Mesenteric fat pad (tissue), 1 donor: ENCODE results near the gene TAF11L6. TPM values are rescaled to one million over a fixed set of nuclear protein-coding genes. Genes with fewer than 3 reads are reported as not detected.
"Not testable (repeated sequence)": the region's sequence is repeated elsewhere in the genome, so short reads cannot be mapped to it uniquely, and the experiment has no call there.

Source experiments
- DNase-seq: peaks from one replicate; pipeline ENCODE4 v3.0.0-alpha.2; 2020; ENCODE audit warnings: low spot score
- long read RNA-seq: library from polyadenylated mRNA; unstranded; transcript quantifications from one replicate; pipeline ENCODE4 v2.0.0, GENCODE V29; 2020
- total RNA-seq: library from RNA; stranded (reverse); fragmentation: NEBNext Ultra II Directional; extraction: Animal tissue kit (Norgen Biotek cat#: 25700); gene quantifications from one replicate; pipeline ENCODE4 v1.2.1, GENCODE V29; 2021
- donor health status: DM: yes; HTN: yes; CAD: no.

The TAF11L6 gene
- not detected for total RNA-seq
- long read RNA-seq: 0 reads

DNA sequence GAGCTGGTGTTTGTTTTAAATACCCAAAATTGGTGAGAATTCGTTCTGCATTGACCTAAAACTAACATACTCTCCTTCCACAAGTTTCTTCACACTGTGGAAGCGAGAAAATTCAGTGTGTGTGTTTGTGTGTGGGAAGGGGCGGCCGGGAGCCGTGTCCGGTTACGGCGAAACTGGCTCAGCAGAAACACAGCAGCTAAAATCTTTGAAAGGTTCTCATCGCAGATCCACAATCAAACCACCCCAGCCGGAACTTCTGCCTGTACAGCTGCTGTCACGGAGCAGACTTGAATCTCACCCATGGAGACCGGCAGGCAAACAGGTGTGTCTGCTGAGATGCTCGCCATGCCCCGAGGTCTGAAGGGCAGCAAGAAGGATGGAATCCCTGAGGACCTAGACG lies at the start of gene TAF11L6:
TAF11L6 (plus strand) TSS at position 301 of the 400 bp plus-strand sequence.
- DNase-seq: not testable (repeated sequence)

DNA sequence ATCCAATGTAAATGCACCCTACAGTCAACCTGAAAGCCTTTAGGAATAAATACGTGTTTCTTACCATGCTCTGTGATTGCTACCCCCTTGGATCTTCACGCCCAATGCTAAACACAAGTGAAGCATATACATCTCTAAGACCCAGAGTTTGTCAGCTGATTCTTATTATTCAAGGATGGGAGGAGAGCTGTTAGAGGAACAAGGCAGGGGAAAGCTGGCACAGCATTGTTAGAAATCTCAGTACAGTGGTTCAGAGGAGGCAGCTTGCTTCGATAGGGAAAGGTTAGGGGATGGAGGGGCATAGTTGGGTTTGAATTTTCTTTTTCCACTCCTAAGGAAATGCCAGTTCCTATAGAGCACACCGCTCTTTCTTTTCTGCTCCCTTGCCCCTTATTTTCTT lies 47.1 kb upstream of the TAF11L6 start:
- DNase-seq: no peak

DNA sequence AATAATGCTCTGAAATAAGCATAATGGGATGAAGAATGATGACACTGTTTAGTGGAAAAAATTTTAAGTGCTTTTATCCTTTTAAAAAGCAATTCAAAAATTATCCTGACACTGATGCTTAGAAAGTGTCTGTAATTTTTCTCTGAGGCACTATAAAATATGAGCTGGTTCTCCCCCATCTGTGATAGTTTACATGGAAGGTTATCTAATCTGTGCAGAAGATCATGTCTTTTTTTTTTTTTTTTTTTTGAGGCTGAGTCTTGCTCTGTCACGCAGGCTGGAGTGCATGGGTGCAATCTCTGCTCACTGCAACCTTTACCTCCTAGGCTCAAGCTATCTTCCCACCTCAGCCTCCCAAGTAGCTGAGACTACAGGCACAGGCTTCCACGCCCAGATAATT lies 45.7 kb upstream of the TAF11L6 start:
- DNase-seq: no peak

DNA sequence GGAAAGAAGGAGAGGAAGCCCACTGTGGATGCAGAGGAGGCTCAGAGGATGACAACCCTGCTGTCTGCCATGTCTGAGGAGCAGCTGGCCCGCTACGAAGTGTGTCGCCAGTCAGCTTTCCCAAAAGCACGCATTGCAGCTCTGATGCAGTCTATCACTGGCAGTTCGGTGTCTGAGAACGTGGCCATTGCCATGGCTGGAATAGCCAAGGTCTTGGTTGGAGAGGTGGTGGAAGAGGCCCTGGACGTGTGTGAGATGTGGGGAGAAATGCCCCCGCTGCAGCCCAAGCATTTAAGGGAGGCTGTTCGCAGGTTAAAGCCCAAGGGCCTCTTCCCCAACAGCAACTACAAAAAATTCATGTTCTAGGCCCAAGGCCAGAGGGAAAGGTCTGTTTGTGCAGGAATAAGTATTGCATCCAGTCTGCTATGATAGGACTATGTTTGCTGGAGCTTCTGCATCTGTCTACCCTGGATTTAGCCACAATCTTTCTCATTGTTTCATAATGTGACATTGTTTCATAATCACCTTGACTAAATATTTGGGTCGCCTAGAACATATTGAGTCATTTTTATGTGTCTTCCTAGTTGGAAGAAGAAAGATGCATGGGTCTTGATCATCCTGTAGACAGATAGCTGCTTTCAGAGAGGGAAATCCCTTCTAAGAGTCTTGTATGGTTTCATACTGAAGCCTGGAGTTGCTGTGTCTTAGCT lies 41.9 kb upstream of the TAF11L6 start:
- DNase-seq: not testable (repeated sequence)

DNA sequence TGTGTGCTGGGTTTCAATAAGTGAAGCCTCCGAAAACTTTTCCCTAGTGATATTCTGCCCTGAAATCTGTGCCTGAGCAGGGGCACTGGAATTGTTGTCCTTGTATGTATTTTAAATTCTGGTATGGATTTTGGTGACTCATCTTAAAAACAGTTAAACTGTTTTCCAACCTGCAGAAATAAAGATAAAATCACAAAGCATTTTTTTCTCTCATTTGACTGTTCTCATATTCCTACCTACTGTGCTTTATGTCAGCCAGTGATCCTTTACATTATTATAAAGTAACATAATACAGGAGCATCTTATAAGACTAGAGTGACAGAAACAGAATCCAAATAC lies 41.3 kb upstream of the TAF11L6 start:
- no peak for DNase-seq

DNA sequence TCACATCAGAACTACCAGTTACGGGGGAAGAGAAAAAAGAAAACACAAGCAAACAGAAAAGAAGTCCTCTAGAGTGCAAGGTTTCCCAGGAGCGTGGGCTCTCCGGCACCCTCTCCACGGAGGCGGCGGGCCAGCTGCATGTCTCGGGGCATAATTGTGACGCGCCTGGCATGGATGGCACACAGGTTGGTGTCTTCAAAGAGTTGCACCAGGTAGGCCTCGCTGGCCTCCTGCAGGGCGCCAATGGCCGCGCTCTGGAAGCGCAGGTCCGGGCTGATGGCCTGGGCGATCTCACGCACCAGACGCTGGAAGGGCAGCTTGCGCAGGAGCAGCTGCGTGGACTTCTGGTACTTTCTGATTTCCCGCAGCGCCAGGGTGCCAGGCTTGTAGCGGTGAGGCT lies 37.2 kb upstream of the TAF11L6 start:
- DNase-seq: not testable (repeated sequence)

DNA sequence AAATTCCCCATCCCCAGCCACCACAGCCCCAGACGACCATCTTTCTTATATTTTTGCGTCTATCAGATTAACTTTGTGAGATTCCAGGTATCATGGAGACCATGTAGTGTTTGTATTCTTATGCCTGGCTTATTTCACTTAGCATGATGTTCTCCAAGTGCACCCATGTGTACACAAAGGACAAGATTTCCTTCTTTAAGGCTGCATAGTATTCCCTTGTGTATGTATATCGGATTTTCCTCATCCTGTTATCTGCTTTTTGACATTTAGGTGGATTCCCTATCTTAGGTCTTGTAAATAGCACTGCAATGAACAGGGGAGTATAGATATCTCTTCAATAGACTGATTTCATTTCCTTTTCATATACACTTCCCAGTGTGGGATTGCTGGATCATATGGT lies 35.7 kb upstream of the TAF11L6 start:
- no peak for DNase-seq

DNA sequence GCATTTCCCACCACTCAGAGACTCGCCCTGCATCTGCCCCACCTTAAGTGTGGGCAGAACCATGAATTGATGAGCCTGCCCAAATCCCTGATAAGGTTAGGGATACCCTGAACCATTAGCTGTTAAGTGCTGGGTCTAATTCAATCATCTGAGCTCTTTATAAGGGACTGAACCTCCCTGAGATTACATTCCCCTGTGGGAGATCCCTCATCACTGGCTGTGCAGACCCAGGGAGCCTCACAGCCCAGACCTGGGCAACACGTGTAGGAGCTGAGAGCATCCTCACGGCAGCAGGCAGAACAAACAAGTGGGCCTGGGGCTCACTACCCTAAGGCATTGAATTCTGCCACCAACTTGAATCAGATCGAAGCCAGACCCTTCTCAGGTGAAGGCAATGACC lies 31.0 kb upstream of the TAF11L6 start:
- DNase-seq: no peak

DNA sequence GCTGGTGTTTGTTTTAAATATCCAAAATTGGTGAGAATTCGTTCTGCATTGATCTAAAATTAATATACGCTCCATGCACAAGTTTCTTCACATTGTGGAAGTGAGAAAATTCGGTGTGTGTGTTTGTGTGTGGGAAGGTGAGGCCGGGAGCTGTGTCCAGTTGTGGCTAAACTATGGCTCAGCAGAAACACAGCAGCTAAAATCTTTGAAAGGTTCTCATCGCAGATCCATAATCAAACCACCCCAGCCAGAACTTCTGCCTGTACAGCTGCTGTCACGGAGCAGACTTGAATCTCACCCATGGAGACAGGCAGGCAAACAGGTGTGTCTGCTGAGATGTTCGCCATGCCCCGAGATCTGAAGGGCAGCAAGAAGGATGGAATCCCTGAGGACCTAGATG lies 30.5 kb upstream of the TAF11L6 start, which contains the start of gene TAF11L2:
TAF11L2 (plus strand) TSS at position 301 of the 400 bp plus-strand sequence.
- not testable (repeated sequence) for DNase-seq

DNA sequence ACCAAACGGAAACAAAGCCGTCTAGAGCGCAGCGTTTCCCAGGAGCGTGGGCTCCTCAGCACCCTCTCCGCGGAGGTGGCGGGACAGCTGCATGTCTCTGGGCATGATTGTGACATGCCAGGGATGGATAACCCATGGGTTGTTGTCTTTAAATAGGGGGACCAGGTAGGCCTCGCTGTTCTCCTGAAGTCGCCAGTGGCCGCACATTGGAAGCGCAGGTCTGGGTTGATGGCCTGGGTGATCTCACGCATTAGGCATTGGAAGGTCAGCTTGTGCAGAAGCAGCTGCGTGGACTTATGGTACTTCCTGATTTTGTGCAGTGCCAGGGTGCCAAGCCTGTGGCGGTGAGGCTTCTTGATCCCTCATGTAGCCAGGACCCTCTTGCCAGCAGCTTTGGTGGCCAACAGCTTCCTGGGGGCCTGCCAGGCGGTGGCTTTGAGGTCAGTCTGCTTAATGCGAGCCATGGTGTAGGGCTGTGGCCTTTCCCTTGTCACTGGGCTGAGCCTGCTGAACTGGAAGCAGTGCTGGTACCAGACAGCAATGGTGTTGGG lies 16.6 kb upstream of the TAF11L6 start:
- no peak for DNase-seq

DNA sequence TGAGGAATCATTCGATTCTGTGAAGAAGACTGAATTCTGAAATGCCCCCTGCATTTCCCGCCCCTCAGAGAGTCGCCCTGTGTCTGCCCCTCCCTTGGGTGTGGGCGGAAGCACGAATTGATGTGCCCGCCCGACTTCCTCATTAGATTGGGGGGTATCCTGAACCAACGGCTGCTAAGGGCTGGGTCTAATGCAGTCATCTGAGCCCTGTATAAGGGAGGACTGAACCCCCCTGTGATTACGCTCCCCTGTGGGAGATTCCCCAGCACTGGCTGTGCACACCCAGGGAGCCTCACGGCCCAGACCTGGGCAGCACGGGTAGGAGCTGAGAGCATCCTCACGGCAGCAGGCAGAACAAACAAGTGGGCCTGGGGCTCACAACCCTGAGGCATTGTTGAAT lies 10.9 kb upstream of the TAF11L6 start:
- DNase-seq: not testable (repeated sequence)

DNA sequence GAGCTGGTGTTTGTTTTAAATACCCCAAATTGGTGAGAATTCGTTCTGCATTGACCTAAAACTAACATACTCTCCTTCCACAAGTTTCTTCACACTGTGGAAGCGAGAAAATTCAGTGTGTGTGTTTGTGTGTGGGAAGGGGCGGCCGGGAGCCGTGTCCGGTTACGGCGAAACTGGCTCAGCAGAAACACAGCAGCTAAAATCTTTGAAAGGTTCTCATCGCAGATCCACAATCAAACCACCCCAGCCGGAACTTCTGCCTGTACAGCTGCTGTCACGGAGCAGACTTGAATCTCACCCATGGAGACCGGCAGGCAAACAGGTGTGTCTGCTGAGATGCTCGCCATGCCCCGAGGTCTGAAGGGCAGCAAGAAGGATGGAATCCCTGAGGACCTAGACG lies 10.4 kb upstream of the TAF11L6 start, which contains the start of gene TAF11L3:
TAF11L3 (plus strand) TSS at position 301 of the 400 bp plus-strand sequence.
- not testable (repeated sequence) for DNase-seq

DNA sequence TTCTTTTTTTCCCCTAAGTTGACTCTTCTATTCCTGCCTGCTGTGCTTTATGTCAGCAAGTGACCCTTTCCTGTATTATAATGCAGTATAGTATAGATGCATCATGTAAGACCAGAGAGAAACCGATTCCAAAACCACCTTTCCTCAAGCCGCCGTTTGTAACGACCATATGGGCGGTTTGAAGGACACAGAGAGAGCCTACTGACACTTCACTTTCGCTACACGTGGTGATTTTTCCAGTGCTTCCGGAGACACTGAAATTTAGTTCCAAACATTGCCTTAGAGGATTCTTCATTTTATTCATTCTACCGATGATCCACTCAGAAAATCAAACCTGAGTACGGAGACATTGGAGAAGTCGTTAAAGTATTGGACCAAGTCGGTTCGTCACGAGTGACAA lies 9.0 kb upstream of the TAF11L6 start:
- DNase-seq: not testable (repeated sequence)

DNA sequence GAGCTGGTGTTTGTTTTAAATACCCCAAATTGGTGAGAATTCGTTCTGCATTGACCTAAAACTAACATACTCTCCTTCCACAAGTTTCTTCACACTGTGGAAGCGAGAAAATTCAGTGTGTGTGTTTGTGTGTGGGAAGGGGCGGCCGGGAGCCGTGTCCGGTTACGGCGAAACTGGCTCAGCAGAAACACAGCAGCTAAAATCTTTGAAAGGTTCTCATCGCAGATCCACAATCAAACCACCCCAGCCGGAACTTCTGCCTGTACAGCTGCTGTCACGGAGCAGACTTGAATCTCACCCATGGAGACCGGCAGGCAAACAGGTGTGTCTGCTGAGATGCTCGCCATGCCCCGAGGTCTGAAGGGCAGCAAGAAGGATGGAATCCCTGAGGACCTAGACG lies 7.0 kb upstream of the TAF11L6 start, which contains the start of gene TAF11L4:
TAF11L4 (plus strand) TSS at position 301 of the 400 bp plus-strand sequence.
- DNase-seq: not testable (repeated sequence)

DNA sequence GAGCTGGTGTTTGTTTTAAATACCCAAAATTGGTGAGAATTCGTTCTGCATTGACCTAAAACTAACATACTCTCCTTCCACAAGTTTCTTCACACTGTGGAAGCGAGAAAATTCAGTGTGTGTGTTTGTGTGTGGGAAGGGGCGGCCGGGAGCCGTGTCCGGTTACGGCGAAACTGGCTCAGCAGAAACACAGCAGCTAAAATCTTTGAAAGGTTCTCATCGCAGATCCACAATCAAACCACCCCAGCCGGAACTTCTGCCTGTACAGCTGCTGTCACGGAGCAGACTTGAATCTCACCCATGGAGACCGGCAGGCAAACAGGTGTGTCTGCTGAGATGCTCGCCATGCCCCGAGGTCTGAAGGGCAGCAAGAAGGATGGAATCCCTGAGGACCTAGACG lies 3.5 kb upstream of the TAF11L6 start, which contains the start of gene TAF11L5:
TAF11L5 (plus strand) TSS at position 301 of the 400 bp plus-strand sequence.
- DNase-seq: not testable (repeated sequence)

DNA sequence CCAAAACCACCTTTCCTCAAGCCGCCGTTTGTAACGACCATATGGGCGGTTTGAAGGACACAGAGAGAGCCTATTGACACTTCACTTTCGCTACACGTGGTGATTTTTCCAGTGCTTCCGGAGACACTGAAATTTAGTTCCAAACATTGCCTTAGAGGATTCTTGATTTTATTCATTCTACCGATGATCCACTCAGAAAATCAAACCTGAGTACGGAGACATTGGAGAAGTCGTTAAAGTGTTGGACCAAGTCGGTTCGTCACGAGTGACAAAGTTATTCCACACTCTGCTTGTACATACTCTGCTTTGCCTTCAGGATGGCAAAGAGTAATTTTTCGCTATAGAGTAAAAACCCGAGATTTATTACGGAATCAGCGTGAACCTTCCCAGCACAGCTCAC lies 2.0 kb upstream of the TAF11L6 start:
- DNase-seq: not testable (repeated sequence)

Other genes starting within 250 kb of the TAF11L6 start
- not detected for gene TAF11L2, start 30.4 kb upstream of the TAF11L6 start, total RNA-seq
- not detected for gene TAF11L3, start 10.3 kb upstream of the TAF11L6 start, total RNA-seq
- gene TAF11L4, start 6.9 kb upstream of the TAF11L6 start, total RNA-seq: not detected
- gene TAF11L5, start 3.4 kb upstream of the TAF11L6 start, total RNA-seq: not detected
- not detected for gene TAF11L7, start 57.1 kb downstream of the TAF11L6 start, total RNA-seq
- gene TAF11L8, start 62.3 kb downstream of the TAF11L6 start, total RNA-seq: not detected
- not detected for gene TAF11L9, start 65.7 kb downstream of the TAF11L6 start, total RNA-seq
- gene TAF11L10, start 69.2 kb downstream of the TAF11L6 start, total RNA-seq: not detected
- not detected for gene TAF11L11, start 75.5 kb downstream of the TAF11L6 start, total RNA-seq
- not detected for gene TAF11L12, start 81.7 kb downstream of the TAF11L6 start, total RNA-seq
- not detected for gene TAF11L13, start 103.4 kb downstream of the TAF11L6 start, total RNA-seq
- not detected for gene TAF11L14, start 105.8 kb downstream of the TAF11L6 start, total RNA-seq